ENCODE measurements around the gene GPR149.

DNA sequence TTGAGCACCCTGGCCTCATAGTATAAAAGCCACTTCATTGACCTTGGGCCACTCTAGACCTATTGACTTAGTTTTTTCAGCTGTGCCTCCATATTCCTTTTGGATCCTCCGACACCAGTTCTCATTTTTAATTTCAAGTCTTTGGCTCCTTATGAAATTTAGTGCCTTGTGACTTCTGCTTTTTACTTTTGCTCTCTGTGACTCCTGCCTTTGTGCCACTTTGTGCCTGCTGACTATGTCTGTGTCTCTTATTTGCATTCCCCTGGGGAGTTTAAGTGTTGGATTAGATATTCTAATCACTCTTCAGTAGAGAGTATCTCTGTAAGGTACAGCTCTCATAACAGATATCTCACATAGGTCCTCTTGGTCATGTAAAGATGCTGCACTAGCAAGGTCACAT is 39.6 kb upstream of the GPR149 start:
- TF ChIP-seq, protein P1, sequence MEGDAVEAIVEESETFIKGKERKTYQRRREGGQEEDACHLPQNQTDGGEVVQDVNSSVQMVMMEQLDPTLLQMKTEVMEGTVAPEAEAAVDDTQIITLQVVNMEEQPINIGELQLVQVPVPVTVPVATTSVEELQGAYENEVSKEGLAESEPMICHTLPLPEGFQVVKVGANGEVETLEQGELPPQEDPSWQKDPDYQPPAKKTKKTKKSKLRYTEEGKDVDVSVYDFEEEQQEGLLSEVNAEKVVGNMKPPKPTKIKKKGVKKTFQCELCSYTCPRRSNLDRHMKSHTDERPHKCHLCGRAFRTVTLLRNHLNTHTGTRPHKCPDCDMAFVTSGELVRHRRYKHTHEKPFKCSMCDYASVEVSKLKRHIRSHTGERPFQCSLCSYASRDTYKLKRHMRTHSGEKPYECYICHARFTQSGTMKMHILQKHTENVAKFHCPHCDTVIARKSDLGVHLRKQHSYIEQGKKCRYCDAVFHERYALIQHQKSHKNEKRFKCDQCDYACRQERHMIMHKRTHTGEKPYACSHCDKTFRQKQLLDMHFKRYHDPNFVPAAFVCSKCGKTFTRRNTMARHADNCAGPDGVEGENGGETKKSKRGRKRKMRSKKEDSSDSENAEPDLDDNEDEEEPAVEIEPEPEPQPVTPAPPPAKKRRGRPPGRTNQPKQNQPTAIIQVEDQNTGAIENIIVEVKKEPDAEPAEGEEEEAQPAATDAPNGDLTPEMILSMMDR (IDR thresholded peaks at IDR 0.05; ENCODE audit: extremely low read depth in 1 of 2, insufficient read depth in 1 of 2, low read depth in 1 of 2, low read length in 2 of 2): no peak
- TF ChIP-seq FOS (IDR thresholded peaks at IDR 0.05; ENCODE audit: borderline replicate concordance, insufficient read depth, low read length): no peak
- TF ChIP-seq EZH2 (IDR thresholded peaks at IDR 0.05; ENCODE audit: borderline replicate concordance, low read depth, low read length, severe bottlenecking): no peak
- TF ChIP-seq POLR2A (IDR thresholded peaks at IDR 0.05; ENCODE audit: low read depth, low read length): no peak
